ENCODE results near the gene ANKH.

ANKH gene

GRCh38 chr5:14757850-14758249 is 113.7 kb downstream of the ANKH start:
- no peak for DNase-seq

GRCh38 chr5:14756478-14756877 is 115.1 kb downstream of the ANKH start:
- DNase-seq, result no peak

- DNase-seq, result no peak
Measured at GRCh38 chr5:14753947-14754346, 117.6 kb downstream of the ANKH start.

- DNase-seq, result no peak
Measured at GRCh38 chr5:14753292-14753691, 118.3 kb downstream of the ANKH start.

- no peak for DNase-seq
Measured at GRCh38 chr5:14752497-14753071, 119.0 kb downstream of the ANKH start.

- no peak for DNase-seq
Measured at GRCh38 chr5:14750712-14751111, 120.9 kb downstream of the ANKH start.

- no peak for DNase-seq
Measured at GRCh38 chr5:14749579-14750101, 121.9 kb downstream of the ANKH start.

- DNase-seq, result no peak
Measured at GRCh38 chr5:14748180-14748900, 123.2 kb downstream of the ANKH start.

GRCh38 chr5:14745753-14746152 is 125.8 kb downstream of the ANKH start:
- DNase-seq, result no peak

- no peak for DNase-seq
Measured at GRCh38 chr5:14745188-14745563, 126.4 kb downstream of the ANKH start.

- no peak for DNase-seq
Measured at GRCh38 chr5:14744296-14745187, 127.0 kb downstream of the ANKH start.

GRCh38 chr5:14743601-14744295 is 127.8 kb downstream of the ANKH start:
- no peak for DNase-seq

GRCh38 chr5:14742498-14742897 is 129.1 kb downstream of the ANKH start:
- DNase-seq, result peak; percentile 47

- DNase-seq, result no peak
Measured at GRCh38 chr5:14741801-14742440, 129.7 kb downstream of the ANKH start.

- no peak for DNase-seq
Measured at GRCh38 chr5:14741131-14741530, 130.4 kb downstream of the ANKH start.

GRCh38 chr5:14739981-14740380 is 131.6 kb downstream of the ANKH start:
- no peak for DNase-seq

GRCh38 chr5:14739538-14739937 is 132.0 kb downstream of the ANKH start:
- no peak for DNase-seq

- no peak for DNase-seq
Measured at GRCh38 chr5:14738050-14738449, 133.5 kb downstream of the ANKH start.

- DNase-seq, result no peak
Measured at GRCh38 chr5:14737291-14737690, 134.3 kb downstream of the ANKH start.

- DNase-seq, result no peak
Measured at GRCh38 chr5:14735944-14736343, 135.6 kb downstream of the ANKH start.

GRCh38 chr5:14734396-14734795 is 137.2 kb downstream of the ANKH start:
- no peak for DNase-seq

GRCh38 chr5:14733661-14734060 is 137.9 kb downstream of the ANKH start:
- DNase-seq, result no peak

GRCh38 chr5:14732991-14733390 is 138.6 kb downstream of the ANKH start:
- DNase-seq, result no peak

All from NCI-H1417 treated with DMSO at 0.1 percent for 48 hours (cell line).